Stimulated activated CD8-positive, alpha-beta memory T cell treated with anti-CD3 and anti-CD28 coated beads, Interleukin-12 subunit alpha, Interleukin-12 subunit beta, amount 100 ng/mL, for 1 hour (primary cell): Measurements from ENCODE around the gene TMEM135.

Source experiments
- DNase-seq: peaks from one replicate; pipeline ENCODE4 v3.0.0-alpha.2; 2020; ENCODE audit warnings: low read depth

The TMEM135 gene

GRCh38 chr11:87353771-87354345 lies 316.1 kb downstream of the TMEM135 start:
- DNase-seq, result no peak

GRCh38 chr11:87355596-87355995 lies 317.9 kb downstream of the TMEM135 start:
- DNase-seq, result no peak

GRCh38 chr11:87356428-87356827 lies 318.7 kb downstream of the TMEM135 start:
- DNase-seq, result no peak

- no peak for DNase-seq
Observed at GRCh38 chr11:87358461-87358860, 320.7 kb downstream of the TMEM135 start.

DNA sequence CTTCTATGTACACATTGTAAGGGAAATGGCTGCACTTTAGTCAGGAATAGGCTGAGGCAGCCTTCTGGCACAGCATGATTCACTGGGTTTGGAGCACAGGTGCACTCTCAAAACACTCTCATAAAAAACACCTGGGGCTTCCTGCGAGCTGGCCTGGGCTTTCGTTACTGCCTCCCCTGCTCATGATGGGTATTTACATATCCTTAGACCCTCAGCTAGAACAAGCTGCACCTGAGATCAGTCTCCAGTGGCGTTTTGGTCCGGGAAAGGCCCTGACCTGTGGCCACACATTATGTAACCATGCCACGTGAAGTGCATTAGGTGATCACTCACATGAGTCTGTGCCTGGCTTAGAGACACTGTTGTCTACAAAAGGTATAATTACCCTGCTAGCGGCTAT lies 321.7 kb downstream of the TMEM135 start:
- DNase-seq, result no peak

- no peak for DNase-seq
Observed at GRCh38 chr11:87361891-87362290, 324.2 kb downstream of the TMEM135 start.

DNA sequence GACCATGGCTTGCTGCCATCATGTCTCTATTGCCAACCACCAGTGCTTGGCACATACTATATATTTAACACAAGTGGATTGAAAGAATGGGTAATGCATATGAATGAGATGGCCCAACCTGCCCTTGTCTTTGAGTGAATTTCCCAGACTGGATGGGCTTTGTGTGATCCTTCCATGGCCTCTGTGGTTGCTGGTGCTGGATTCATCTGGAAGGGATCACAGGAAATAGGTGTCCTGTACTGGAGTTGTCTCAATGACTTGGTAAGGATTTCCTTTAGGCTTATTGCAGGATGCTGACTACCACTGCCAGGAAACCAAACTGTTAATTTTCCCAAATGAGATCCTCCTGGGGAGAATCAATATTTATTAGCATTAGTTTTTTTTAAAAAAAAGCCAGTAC lies 328.6 kb downstream of the TMEM135 start:
- DNase-seq, result no peak

DNA sequence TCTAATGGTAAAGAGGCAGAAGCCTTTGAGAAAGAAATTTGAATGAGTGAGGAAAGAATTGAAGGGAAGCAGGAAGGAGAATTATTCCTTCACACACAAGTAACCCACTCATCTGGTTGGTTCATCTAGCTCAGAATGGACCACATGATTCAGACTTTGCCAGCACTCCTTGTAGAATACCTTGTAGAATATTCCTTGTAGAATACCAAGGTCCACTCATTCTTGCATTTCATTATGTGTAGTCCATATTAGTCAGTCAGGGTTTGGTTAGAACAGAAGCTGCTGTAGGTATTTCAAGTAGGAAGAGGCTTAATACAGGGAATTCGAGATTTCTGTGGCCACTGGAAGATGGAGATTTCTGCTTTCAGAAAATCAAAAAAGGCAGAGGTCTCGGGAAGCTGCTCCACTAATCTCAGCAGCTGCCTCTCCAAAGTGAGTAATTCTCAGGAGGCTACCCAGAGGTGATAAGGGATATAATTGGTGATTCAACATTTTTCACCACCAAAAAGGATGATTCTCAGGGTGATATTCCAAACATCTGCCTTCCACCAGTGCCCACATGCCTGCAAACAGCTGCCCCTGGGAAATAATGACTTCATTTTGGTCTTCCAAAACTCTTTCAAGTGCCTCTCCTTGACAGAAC lies 329.1 kb downstream of the TMEM135 start:
- DNase-seq, result no peak

- DNase-seq, result no peak
Observed at GRCh38 chr11:87368151-87368550, 330.4 kb downstream of the TMEM135 start.

DNA sequence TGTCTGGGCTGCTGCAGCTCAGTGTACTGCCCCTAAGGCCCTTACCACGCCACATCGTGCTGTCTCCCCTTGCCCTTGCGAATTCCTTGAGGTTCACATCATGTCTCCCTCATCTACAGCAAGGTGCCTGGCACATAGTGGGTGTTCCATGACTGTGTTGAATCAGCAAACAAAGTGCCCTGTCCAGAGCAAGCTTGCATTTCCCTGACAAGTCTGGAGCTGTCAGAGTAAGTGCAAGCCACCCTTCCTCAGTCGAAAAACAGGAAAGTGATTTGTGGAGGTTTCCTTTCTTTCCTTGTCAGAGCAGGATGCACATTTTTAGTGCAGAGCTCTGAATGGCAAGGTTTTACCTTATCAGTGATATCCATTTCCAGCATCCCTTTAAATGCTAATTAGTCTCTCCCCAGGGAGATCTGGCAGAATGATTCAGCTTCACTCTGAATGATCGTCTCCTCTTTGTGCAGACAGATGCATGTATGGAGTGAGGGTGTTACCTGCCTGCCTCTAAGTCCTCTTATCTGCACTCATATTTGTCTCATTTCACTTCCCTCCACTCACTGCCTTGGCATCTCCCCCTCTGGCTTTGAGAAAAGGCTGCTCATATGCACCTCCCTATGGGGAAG lies 331.2 kb downstream of the TMEM135 start:
- DNase-seq, result no peak

DNA sequence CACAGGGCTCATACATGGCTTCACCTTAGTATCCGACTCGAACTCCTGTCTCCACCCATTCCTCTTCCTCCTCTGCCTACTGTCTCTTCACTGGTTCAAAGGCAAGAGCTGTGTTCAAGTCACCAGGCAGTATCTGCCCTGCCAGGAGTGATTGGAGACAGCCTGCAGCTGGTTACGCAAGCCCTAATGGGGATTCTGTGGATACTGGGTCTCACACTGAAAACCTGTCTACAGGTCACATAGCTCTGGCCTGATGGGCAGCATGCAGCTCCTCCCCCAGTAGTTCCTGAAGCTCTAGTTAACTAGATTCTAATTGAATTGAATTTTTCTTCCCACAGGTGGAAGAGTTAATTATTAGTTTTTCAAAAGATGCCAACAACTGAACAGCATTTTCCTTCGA lies 332.2 kb downstream of the TMEM135 start:
- no peak for DNase-seq

GRCh38 chr11:87372065-87372464 lies 334.3 kb downstream of the TMEM135 start:
- no peak for DNase-seq
